Kidney (tissue), 14 donors: ENCODE measurements around the gene AKAP9. TPM values are rescaled to one million over a fixed set of nuclear protein-coding genes. Genes with fewer than 3 reads are reported as not detected.
"Not testable (repeated sequence)": the region's sequence is repeated elsewhere in the genome, so short reads cannot be mapped to it uniquely, and the experiment has no call there.

Source experiments
- DNase-seq, 5 donors: peaks; one replicate each; pipeline ENCODE4 v3.0.0-alpha.2; 2013 to 2020
- FAIRE-seq: peaks from 2 replicates; lab custom pipeline; 2012; peaks lifted over from hg19 to GRCh38; lab: Jason Lieb, UNC
- H3K27ac ChIP-seq, 2 donors: one replicate each; pipeline ENCODE4 v1.7.0; 2013; ENCODE audit warnings: low read depth in 2 of 2, low read length in 2 of 2, inconsistent platforms in 1 of 2
- H3K27me3 ChIP-seq: one replicate; pipeline ENCODE4 v1.7.1; 2013; ENCODE audit warnings: low read length, inconsistent platforms; ENCODE audit not compliant: control insufficient read depth, insufficient read depth
- H3K36me3 ChIP-seq, 3 donors: one replicate each; pipeline versions ENCODE4 v1.7.0 to v1.7.1; 2013; ENCODE audit warnings: low read length in 3 of 3, control low read depth in 1 of 3, inconsistent platforms in 1 of 3; ENCODE audit not compliant: insufficient read depth in 3 of 3, control insufficient read depth in 2 of 3
- H3K4me1 ChIP-seq, 3 donors: one replicate each; pipeline versions ENCODE4 v1.7.0 to v1.7.1; 2013; ENCODE audit warnings: low read length in 3 of 3, inconsistent platforms in 1 of 3, low read depth in 1 of 3; ENCODE audit not compliant: control insufficient read depth in 2 of 3, insufficient read depth in 2 of 3
- H3K4me3 ChIP-seq, 3 donors: one replicate each; pipeline versions ENCODE4 v1.7.0 to v1.8.1; 2013; ENCODE audit warnings: low read length in 3 of 3, control low read depth in 1 of 3, inconsistent platforms in 1 of 3
- H3K9ac ChIP-seq, 3 donors: one replicate each; pipeline versions ENCODE4 v1.7.0 to v1.7.1; 2013; ENCODE audit warnings: low read length in 3 of 3, control low read depth in 1 of 3, inconsistent platforms in 1 of 3
- H3K9me3 ChIP-seq, 3 donors: one replicate each; pipeline versions ENCODE4 v1.7.0 to v1.7.1; 2013; ENCODE audit warnings: low read length in 3 of 3, control low read depth in 1 of 3, inconsistent platforms in 1 of 3; ENCODE audit not compliant: control insufficient read depth in 2 of 3, insufficient read depth in 1 of 3
- intact Hi-C: fragments of 100-400 bp; cut with DNase I; formaldehyde crosslinking; loops from one replicate; pipeline ENCODE4 v1.11.1; 2022
- polyA plus RNA-seq: library from polyadenylated mRNA; stranded (reverse); fragments of 350-450 nt; fragmentation: Illumina TruSeq; extraction: RNeasy Lipid Tissue Mini Kit (QIAGEN cat#74804); gene quantifications from one replicate; pipeline ENCODE4 v1.2.3, GENCODE V29; 2014; ENCODE audit warnings: low read depth, low replicate concordance; ENCODE audit not compliant: insufficient read depth
- total RNA-seq: library from RNA; stranded (reverse); fragmentation: NEBNext Ultra II Directional; extraction: Animal tissue kit (Norgen Biotek cat#: 25700); gene quantifications from one replicate; pipeline ENCODE4 v1.2.1, GENCODE V29; 2021
- TF ChIP-seq, protein P1 (sequence below): IDR thresholded peaks from 3 replicates; pipeline ENCODE4 v1.5.1; 2012; ENCODE audit warnings: mild to moderate bottlenecking, moderate library complexity, borderline replicate concordance; ENCODE audit not compliant: insufficient read depth; ENCODE audit errors: extremely low read depth
- donor health status: control.
- donor health status: control.
- donor health status: control.
- donor health status: control.
- donor health status: control.
- donor health status: DM: yes; HTN: yes; CAD: no.
- donor health status: Normal renal cell carcinoma (clear cell type).

The AKAP9 gene
- total and polyA plus RNA-seq, 2 donors from 2014 or later: 18.5 to 66.8 TPM

DNA sequence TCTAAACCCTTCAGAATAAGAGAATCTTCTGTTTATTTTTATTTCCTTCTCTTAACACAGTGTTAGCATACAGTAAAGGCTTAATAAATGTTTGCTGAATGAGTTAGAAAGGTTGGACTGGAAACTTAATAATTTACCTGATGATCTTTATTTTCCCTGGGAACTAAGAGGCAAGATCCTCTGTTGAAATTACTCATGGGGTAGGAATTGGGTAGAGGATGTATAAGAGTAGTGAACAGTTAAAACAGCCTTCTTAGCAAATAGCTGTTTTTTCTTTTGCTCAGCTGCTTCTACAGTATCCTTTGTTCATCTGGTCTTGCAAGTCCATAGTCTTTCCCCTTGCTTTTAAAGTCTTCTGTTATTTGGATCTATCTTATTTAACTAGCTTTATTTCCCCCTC is 80.0 kb downstream of the AKAP9 start:
- H3K4me3 ChIP-seq: no peak overlapping the region
- H3K9ac ChIP-seq: no peak overlapping the region
- no peak for DNase-seq
- H3K9me3 ChIP-seq: no peaks in the 10 kb centered on the region
- no peaks in the 10 kb centered on the region for H3K27me3 ChIP-seq
- TF ChIP-seq, protein P1, sequence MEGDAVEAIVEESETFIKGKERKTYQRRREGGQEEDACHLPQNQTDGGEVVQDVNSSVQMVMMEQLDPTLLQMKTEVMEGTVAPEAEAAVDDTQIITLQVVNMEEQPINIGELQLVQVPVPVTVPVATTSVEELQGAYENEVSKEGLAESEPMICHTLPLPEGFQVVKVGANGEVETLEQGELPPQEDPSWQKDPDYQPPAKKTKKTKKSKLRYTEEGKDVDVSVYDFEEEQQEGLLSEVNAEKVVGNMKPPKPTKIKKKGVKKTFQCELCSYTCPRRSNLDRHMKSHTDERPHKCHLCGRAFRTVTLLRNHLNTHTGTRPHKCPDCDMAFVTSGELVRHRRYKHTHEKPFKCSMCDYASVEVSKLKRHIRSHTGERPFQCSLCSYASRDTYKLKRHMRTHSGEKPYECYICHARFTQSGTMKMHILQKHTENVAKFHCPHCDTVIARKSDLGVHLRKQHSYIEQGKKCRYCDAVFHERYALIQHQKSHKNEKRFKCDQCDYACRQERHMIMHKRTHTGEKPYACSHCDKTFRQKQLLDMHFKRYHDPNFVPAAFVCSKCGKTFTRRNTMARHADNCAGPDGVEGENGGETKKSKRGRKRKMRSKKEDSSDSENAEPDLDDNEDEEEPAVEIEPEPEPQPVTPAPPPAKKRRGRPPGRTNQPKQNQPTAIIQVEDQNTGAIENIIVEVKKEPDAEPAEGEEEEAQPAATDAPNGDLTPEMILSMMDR: no peak
- intact Hi-C loops: no loop called here
- H3K36me3 ChIP-seq: peaks cover 3 to 21% (median 5%) of the 10 kb centered on the region in 3 donors
- no peak for FAIRE-seq
- no peaks in the 10 kb centered on the region for H3K4me1 ChIP-seq
- H3K27ac ChIP-seq: no peak overlapping the region

DNA sequence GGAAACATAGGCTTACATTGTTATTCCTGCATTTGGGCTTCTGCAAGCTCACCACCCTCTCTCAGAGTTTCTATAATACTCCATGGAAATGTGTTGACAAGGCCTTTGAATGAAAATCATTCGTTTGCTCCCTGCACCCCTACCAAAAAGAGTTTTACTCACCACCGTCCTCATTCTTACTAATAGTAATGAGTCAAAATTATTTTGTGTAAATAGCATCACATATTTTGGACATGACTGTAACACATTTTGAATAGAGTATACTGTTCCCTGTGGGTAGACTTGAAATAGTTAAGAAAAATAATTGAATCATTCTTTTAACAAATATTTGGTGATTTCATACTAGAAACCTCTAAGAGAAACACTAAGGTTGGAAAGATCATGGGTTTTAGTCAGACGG is 84.6 kb downstream of the AKAP9 start:
- H3K4me1 ChIP-seq: no peaks in the 10 kb centered on the region
- H3K27ac ChIP-seq: no peak overlapping the region
- H3K9ac ChIP-seq: no peak overlapping the region
- no peak for FAIRE-seq
- TF ChIP-seq, protein P1: no peak
- no peak overlapping the region for H3K4me3 ChIP-seq
- peaks cover 3 to 26% (median 5%) of the 10 kb centered on the region in 3 donors for H3K36me3 ChIP-seq
- intact Hi-C loops: no loop called here
- no peaks in the 10 kb centered on the region for H3K27me3 ChIP-seq
- no peaks in the 10 kb centered on the region for H3K9me3 ChIP-seq
- no peak for DNase-seq

DNA sequence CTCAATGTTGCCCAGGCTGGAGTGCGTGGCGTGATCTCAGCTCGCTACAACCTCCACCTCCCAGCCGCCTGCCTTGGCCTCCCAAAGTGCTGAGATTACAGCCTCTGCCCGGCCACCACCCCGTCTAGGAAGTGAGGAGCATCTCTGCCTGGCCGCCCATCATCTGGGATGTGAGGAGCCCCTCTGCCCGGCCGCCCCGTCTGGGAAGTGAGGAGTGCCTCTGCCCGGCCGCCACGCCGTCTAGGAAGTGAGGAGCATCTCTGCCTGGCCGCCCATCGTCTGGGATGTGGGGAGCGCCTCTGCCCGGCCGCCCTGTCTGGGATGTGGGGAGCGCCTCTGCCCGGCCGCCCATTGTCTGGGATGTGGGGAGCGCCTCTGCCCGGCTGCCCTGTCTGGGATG is 86.0 kb downstream of the AKAP9 start:
- H3K4me1 ChIP-seq, intact Hi-C loops, H3K9me3 ChIP-seq, DNase-seq, H3K9ac ChIP-seq, H3K4me3 ChIP-seq, H3K27me3 ChIP-seq, H3K27ac ChIP-seq, FAIRE-seq: not testable (repeated sequence)
- H3K36me3 ChIP-seq: peaks cover 3 to 26% (median 5%) of the 10 kb centered on the region in 3 donors

DNA sequence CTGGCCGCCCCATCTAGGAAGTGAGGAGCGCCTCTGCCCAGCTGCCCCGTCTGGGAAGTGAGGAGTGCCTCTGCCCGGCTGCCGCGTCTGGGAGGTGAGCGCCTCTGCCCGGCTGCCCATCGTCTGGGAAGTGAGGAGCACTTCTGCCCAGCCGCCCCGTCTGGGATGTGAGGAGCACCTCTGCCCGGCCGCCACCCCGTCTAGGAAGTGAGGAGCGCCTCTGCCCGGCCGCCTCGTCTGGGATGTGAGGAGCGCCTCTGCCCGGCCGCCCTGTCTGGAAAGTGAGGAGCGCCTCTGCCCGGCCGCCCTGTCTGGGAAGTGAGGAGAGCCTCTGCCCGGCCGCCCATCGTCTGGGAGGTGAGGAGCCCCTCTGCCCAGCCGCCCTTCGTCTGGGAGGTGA is 86.5 kb downstream of the AKAP9 start:
- H3K4me3 ChIP-seq, H3K9ac ChIP-seq, H3K27me3 ChIP-seq, H3K4me1 ChIP-seq, H3K27ac ChIP-seq, FAIRE-seq, intact Hi-C loops, H3K9me3 ChIP-seq: not testable (repeated sequence)
- peaks cover 3 to 22% (median 8%) of the 10 kb centered on the region in 3 donors for H3K36me3 ChIP-seq
- peak in 1 of 5 donors; percentile 68 for DNase-seq

DNA sequence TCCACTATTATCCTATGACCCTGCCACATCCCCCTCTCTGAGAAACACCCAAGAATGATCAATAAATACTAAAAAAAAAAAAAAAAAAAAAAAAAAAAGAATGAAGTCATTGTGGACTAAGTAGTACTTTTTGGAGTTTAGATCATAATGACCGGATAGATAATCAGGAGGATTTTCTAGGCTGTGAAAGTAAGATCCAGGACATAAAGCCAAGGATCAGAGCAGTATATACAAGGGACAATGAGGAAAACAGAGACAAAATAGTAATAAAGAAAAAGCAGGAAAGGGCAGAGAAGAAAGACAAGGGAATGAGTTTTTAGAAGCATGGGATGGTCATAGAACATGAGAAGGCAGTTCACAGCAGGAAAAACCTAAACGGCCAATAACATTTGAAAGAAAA is 87.6 kb downstream of the AKAP9 start:
- Histone ChIP-seq H3K9me3 (no peaks in the 10 kb centered on the region), H3K9ac (no peak overlapping the region), H3K36me3 (peaks cover 3 to 12% (median 4%) of the 10 kb centered on the region in 3 donors), H3K4me1 (no peaks in the 10 kb centered on the region), H3K27ac (no peak overlapping the region), H3K4me3 (no peak overlapping the region), H3K27me3 (no peaks in the 10 kb centered on the region)
- DNase-seq (no peak), FAIRE-seq (no peak)
- intact Hi-C loops: no loop called here
- TF ChIP-seq, protein P1: no peak
